Endothelial cell of umbilical vein (primary cell): ENCODE data around the gene PLCH1. TPM values are rescaled to one million over a fixed set of nuclear protein-coding genes. Genes with fewer than 3 reads are reported as not detected.

Experiments
- BruUV-seq: library from RNA; stranded (reverse); fragments of 400-500 nt; replicated peaks from 2 replicates; lab custom pipeline; 2021; lab: Mats Ljungman, UMichigan
- CTCF ChIA-PET: fragments of 300-600, 350-600 bp; sonication (Branson Sonifier 250); formaldehyde crosslinking; loops from one replicate; lab custom pipeline; 2021; ENCODE audit warnings: antibody characterized with exemption, inconsistent platforms; lab: Charles Lee
- POLR2A ChIA-PET: fragments of 300-600, 350-600 bp; sonication (Branson Sonifier 250); formaldehyde crosslinking; loops from one replicate; lab custom pipeline; 2021; ENCODE audit warnings: antibody characterized with exemption, inconsistent platforms; lab: Charles Lee
- DNase-seq: peaks from one replicate; pipeline ENCODE4 v3.0.0-alpha.2; 2011; ENCODE audit warnings: low read depth, low spot score
- FAIRE-seq: peaks from 2 replicates; lab custom pipeline; 2011; peaks lifted over from hg19 to GRCh38; lab: Jason Lieb, UNC
- H2AFZ ChIP-seq: 2 replicates; pipeline ENCODE4 v1.6.0; 2012; ENCODE audit warnings: low read depth, low read length, control low read depth, inconsistent platforms
- H3K27ac ChIP-seq: 2 replicates; pipeline ENCODE4 v1.5.1; 2011; ENCODE audit warnings: low read depth, mild to moderate bottlenecking, control low read depth, low read length, moderate library complexity; ENCODE audit not compliant: insufficient read depth
- H3K27me3 ChIP-seq, 2 experiments: 2 replicates each; pipeline versions ENCODE4 v1.6.0 to v1.6.1; 2011; ENCODE audit warnings: low read length in 2 of 2, mixed read lengths in 1 of 2; ENCODE audit not compliant: control insufficient read depth in 2 of 2, insufficient read depth in 2 of 2
- H3K36me3 ChIP-seq, 2 experiments: 2 replicates in 1 of 2; 3 replicates in 1 of 2; pipeline ENCODE4 v1.5.1; 2011; ENCODE audit warnings: low read length in 2 of 2, mild to moderate bottlenecking in 1 of 2, moderate library complexity in 1 of 2; ENCODE audit not compliant: control insufficient read depth in 2 of 2, insufficient read depth in 2 of 2; ENCODE audit errors: extremely low read depth in 1 of 2
- H3K4me1 ChIP-seq: 3 replicates; pipeline ENCODE4 v1.5.1; 2011; ENCODE audit warnings: mild to moderate bottlenecking, low read length; ENCODE audit not compliant: control insufficient read depth, insufficient read depth; ENCODE audit errors: extremely low read depth
- H3K4me2 ChIP-seq: 2 replicates; pipeline ENCODE4 v1.6.1; 2011; ENCODE audit warnings: low read length, control low read depth, mixed read lengths; ENCODE audit not compliant: insufficient read depth
- H3K4me3 ChIP-seq, 3 experiments: fragments of 200-600 bp in 1 of 3; sonication (generic), shearing (Covaris generic) in 1 of 3; replicated peaks in 1 of 3; 2 replicates each; pipeline ENCODE4 v1.5.1; 2011 to 2016; ENCODE audit warnings: control low read depth in 3 of 3, low read length in 3 of 3, mild to moderate bottlenecking in 2 of 3, inconsistent platforms in 1 of 3, low read depth in 1 of 3, moderate library complexity in 1 of 3; ENCODE audit not compliant: insufficient read depth in 1 of 3
- H3K79me2 ChIP-seq: 2 replicates; pipeline ENCODE4 v1.6.0; 2012; ENCODE audit warnings: low read length, inconsistent platforms; ENCODE audit not compliant: control insufficient read depth, insufficient read depth
- H3K9ac ChIP-seq: replicated peaks from 2 replicates; pipeline ENCODE3; 2011; ENCODE audit warnings: low read length, control low read depth; ENCODE audit not compliant: insufficient read depth; ENCODE audit errors: extremely low read depth
- H3K9me1 ChIP-seq: replicated peaks from 3 replicates; pipeline ENCODE4 v1.6.0; 2011; ENCODE audit warnings: mild to moderate bottlenecking, low read length; ENCODE audit not compliant: control insufficient read depth, insufficient read depth; ENCODE audit errors: extremely low read depth
- H3K9me3 ChIP-seq: replicated peaks from 2 replicates; pipeline ENCODE4 v1.5.1; 2012; ENCODE audit warnings: low read length, inconsistent platforms; ENCODE audit not compliant: control insufficient read depth, insufficient read depth
- H4K20me1 ChIP-seq: replicated peaks from 2 replicates; pipeline ENCODE3; 2011; ENCODE audit warnings: mild to moderate bottlenecking, low read length; ENCODE audit not compliant: control insufficient read depth, insufficient read depth; ENCODE audit errors: extremely low read depth
- EZH2 ChIP-seq: IDR thresholded peaks from 2 replicates; pipeline ENCODE4 v1.6.1; 2012; ENCODE audit warnings: borderline replicate concordance, low read depth, mild to moderate bottlenecking, moderate library complexity, low read length, inconsistent platforms; ENCODE audit not compliant: severe bottlenecking
- FOS ChIP-seq: IDR thresholded peaks from 2 replicates; pipeline ENCODE4 v1.6.1; 2011; ENCODE audit warnings: mild to moderate bottlenecking, low read length, moderate library complexity, borderline replicate concordance; ENCODE audit not compliant: insufficient read depth
- GATA2 ChIP-seq: IDR thresholded peaks from 2 replicates; pipeline ENCODE4 v1.7.0; 2011; ENCODE audit warnings: low read depth, mild to moderate bottlenecking, moderate library complexity, mixed read lengths, low read length; ENCODE audit not compliant: insufficient read length, insufficient read depth
- JUN ChIP-seq: IDR thresholded peaks from 2 replicates; pipeline ENCODE4 v1.6.1; 2011; ENCODE audit warnings: borderline replicate concordance, low read depth; ENCODE audit not compliant: insufficient read length, insufficient read depth
- MYC ChIP-seq: IDR thresholded peaks from one replicate; pipeline ENCODE4 v1.6.1; 2011; ENCODE audit warnings: mild to moderate bottlenecking, low read depth, low read length
- POLR2A ChIP-seq: IDR thresholded peaks from 2 replicates; pipeline ENCODE4 v1.6.1; 2012; ENCODE audit warnings: low read depth, mild to moderate bottlenecking, control low read depth, low read length
- POLR2AphosphoS5 ChIP-seq: IDR thresholded peaks from 2 replicates; pipeline ENCODE4 v1.6.1; 2012; ENCODE audit warnings: low read depth, mild to moderate bottlenecking, control low read depth, low read length, moderate library complexity; ENCODE audit not compliant: insufficient read depth
- dilution Hi-C: fragments of 300-500 bp; cut with MboI; formaldehyde crosslinking; loops from one replicate; pipeline ENCODE4 v1.15.0; 2019; ENCODE audit warnings: low sequenced_read_pairs; ENCODE audit not compliant: extremely low pct_ligation_motif_present
- intact Hi-C: fragments of 100-400 bp; cut with micrococcal nuclease; formaldehyde crosslinking; loops from one replicate; pipeline ENCODE4 v1.10.0; 2022
- polyA plus RNA-seq, 4 experiments: library from polyadenylated mRNA; depleted of rRNA in 3 of 4; stranded (reverse) in 3 of 4; unstranded in 1 of 4; fragments of >200 nt; gene quantifications; 2 replicates each; pipeline versions ENCODE4 v1.2.1 to v1.2.3, GENCODE V29; 2011 to 2012; ENCODE audit warnings: missing spikeins in 1 of 4
- total RNA-seq: library from RNA; stranded (reverse); gene quantifications from 2 replicates; pipeline ENCODE4 v1.2.3, GENCODE V29; 2021
- TF ChIP-seq, protein P1 (sequence below), 2 donors: IDR thresholded peaks; 1 replicate in 1 of 2; 2 replicates in 1 of 2; pipeline ENCODE4 v1.5.1; 2011; ENCODE audit warnings: low read length in 2 of 2, mild to moderate bottlenecking in 2 of 2, moderate library complexity in 2 of 2, control low read depth in 1 of 2, inconsistent platforms in 1 of 2, low read depth in 1 of 2; ENCODE audit not compliant: insufficient read depth in 1 of 2; ENCODE audit errors: extremely low read depth in 1 of 2
- TF ChIP-seq, protein P2 (sequence below): IDR thresholded peaks from 2 replicates; pipeline ENCODE4 v1.6.1; 2011; ENCODE audit not compliant: insufficient read depth, insufficient read length

Gene PLCH1
- total and polyA plus RNA-seq, 2 donors (not counting 3 experiments of a cell fraction or from before 2014, with no cell fraction given), result 0.03 TPM; not detected in 1

DNA sequence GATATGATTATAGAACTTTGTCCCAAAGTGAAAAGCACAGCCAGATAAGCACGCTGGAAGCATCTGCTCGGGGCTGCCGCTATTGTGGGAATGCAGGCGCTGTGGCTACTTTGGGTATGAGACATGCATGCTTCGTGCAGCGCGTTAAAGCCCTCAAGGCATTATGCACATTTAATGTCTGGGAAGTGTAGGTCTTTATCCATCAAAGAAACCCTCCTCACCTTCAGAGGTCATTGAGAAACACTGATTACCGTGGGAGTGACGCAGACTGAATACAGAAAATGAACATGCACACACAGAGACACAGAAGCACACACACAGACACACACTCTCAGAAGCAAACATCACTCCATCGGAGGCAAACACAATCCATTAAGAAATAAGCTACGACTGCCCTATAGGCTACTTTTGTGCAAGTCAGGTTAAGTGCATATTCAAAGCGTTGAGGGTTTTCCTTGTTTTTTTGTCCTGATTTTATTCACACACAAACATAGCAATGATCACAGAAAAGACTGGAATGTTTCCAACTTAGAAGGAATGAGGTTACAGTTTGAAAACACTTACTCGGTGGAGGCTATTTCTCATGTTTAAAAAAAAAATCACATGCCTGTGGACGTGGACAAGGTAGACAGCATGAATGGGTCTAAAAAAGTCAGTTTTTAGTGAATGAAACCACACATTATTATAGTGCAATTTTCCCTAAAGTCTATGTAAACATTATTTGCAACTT, 68.5 kb downstream of the PLCH1 start:
- Histone ChIP-seq H3K4me2 (no peak overlapping the region), H4K20me1 (no peaks in the 10 kb centered on the region), H2AFZ (no peak overlapping the region), H3K27me3 (no peaks in the 10 kb centered on the region), H3K4me1 (no peaks in the 10 kb centered on the region), H3K79me2 (no peaks in the 10 kb centered on the region), H3K36me3 (no peaks in the 10 kb centered on the region), H3K27ac (no peak overlapping the region), H3K9me3 (no peaks in the 10 kb centered on the region), H3K9me1 (no peaks in the 10 kb centered on the region), H3K4me3 (no peak overlapping the region), H3K9ac (no peak overlapping the region)
- CTCF ChIA-PET, result no interaction called here
- dilution Hi-C loops, result no loop called here
- no peak for DNase-seq
- TF ChIP-seq, protein P1, sequence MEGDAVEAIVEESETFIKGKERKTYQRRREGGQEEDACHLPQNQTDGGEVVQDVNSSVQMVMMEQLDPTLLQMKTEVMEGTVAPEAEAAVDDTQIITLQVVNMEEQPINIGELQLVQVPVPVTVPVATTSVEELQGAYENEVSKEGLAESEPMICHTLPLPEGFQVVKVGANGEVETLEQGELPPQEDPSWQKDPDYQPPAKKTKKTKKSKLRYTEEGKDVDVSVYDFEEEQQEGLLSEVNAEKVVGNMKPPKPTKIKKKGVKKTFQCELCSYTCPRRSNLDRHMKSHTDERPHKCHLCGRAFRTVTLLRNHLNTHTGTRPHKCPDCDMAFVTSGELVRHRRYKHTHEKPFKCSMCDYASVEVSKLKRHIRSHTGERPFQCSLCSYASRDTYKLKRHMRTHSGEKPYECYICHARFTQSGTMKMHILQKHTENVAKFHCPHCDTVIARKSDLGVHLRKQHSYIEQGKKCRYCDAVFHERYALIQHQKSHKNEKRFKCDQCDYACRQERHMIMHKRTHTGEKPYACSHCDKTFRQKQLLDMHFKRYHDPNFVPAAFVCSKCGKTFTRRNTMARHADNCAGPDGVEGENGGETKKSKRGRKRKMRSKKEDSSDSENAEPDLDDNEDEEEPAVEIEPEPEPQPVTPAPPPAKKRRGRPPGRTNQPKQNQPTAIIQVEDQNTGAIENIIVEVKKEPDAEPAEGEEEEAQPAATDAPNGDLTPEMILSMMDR (IDR thresholded peaks at IDR 0.05; ENCODE audit: extremely low read depth in 1 of 2, insufficient read depth in 1 of 2, low read depth in 1 of 2, low read length in 2 of 2), result no peak
- TF ChIP-seq POLR2A (no peak), FOS (no peak), GATA2 (no peak), MYC (no peak), JUN (no peak), EZH2 (no peak), POLR2AphosphoS5 (no peak)
- TF ChIP-seq, protein P2, sequence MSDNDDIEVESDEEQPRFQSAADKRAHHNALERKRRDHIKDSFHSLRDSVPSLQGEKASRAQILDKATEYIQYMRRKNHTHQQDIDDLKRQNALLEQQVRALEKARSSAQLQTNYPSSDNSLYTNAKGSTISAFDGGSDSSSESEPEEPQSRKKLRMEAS, result no peak
- POLR2A ChIA-PET, result no interaction called here
- no TSS peak for BruUV-seq
- intact Hi-C loops, result no loop called here
- FAIRE-seq, result no peak
